Neural cell (in vitro differentiated cells): Measurements from ENCODE around the gene OPRM1. TPM values are rescaled to one million over a fixed set of nuclear protein-coding genes. Genes with fewer than 3 reads are reported as not detected.

Experiments used
- H2AFZ ChIP-seq: fragments of 200-600, 300-800 bp; sonication (generic), shearing (Covaris generic); 2 replicates; pipeline ENCODE4 v1.6.0; 2014; ENCODE audit warnings: low read depth, mild to moderate bottlenecking, antibody characterized with exemption, low read length, moderate library complexity
- H3F3A ChIP-seq: fragments of 200-600 bp; shearing (Covaris generic); 2 replicates; pipeline ENCODE4 v1.6.1; 2016; ENCODE audit warnings: mild to moderate bottlenecking, moderate library complexity, mixed read lengths, antibody characterized with exemption, low read length; ENCODE audit not compliant: insufficient read depth, poor library complexity, severe bottlenecking
- H3K27ac ChIP-seq: fragments of 200-600, 300-800 bp; sonication (generic), shearing (Covaris generic); 2 replicates; pipeline ENCODE4 v1.5.1; 2014; ENCODE audit warnings: mild to moderate bottlenecking, low read length, moderate library complexity
- H3K27me3 ChIP-seq: fragments of 300-800, 200-600 bp; sonication (generic), shearing (Covaris generic); 2 replicates; pipeline ENCODE4 v1.6.0; 2014; ENCODE audit warnings: mild to moderate bottlenecking, low read depth, low read length, moderate library complexity; ENCODE audit not compliant: insufficient read depth
- H3K36me3 ChIP-seq: fragments of 300-800, 200-600 bp; sonication (generic), shearing (Covaris generic); 2 replicates; pipeline ENCODE4 v1.5.1; 2014; ENCODE audit warnings: mild to moderate bottlenecking, antibody characterized with exemption, low read length, moderate library complexity; ENCODE audit not compliant: insufficient read depth
- H3K4me2 ChIP-seq: fragments of 300-800, 200-600 bp; sonication (generic), shearing (Covaris generic); 2 replicates; pipeline ENCODE4 v1.6.0; 2014; ENCODE audit warnings: mild to moderate bottlenecking, low read length
- H3K4me3 ChIP-seq: fragments of 300-800, 200-600 bp; sonication (generic), shearing (Covaris generic); 2 replicates; pipeline ENCODE4 v1.5.1; 2014; ENCODE audit warnings: mild to moderate bottlenecking, low read length, moderate library complexity
- H3K79me2 ChIP-seq: fragments of 200-600 bp; shearing (Covaris generic); replicated peaks from 2 replicates; pipeline ENCODE4 v1.6.0; 2014; ENCODE audit warnings: mild to moderate bottlenecking, low read length, moderate library complexity; ENCODE audit not compliant: insufficient read depth
- H3K9ac ChIP-seq: fragments of 300-800, 200-600 bp; sonication (generic), shearing (Covaris generic); 2 replicates; pipeline ENCODE4 v1.6.1; 2016; ENCODE audit warnings: mild to moderate bottlenecking, low read length, mixed read lengths
- H3K9me2 ChIP-seq: fragments of 200-600 bp; shearing (Covaris generic); 2 replicates; pipeline ENCODE4 v1.6.1; 2016; ENCODE audit warnings: mild to moderate bottlenecking, low read length, mixed read lengths; ENCODE audit not compliant: insufficient read depth
- H3K9me3 ChIP-seq: fragments of 200-600, 300-800 bp; sonication (generic), shearing (Covaris generic); 2 replicates; pipeline ENCODE4 v1.6.1; 2016; ENCODE audit warnings: mild to moderate bottlenecking, mixed run types, low read length, moderate library complexity, mixed read lengths
- H4K20me1 ChIP-seq: fragments of 200-600 bp; shearing (Covaris generic); 2 replicates; pipeline ENCODE4 v1.6.1; 2016; ENCODE audit warnings: mild to moderate bottlenecking, mixed run types; ENCODE audit not compliant: insufficient read depth
- EP300 ChIP-seq: fragments of 450-650 bp; conservative IDR thresholded peaks from 2 replicates; pipeline ENCODE4 v1.6.1; 2014; ENCODE audit warnings: antibody characterized with exemption, mild to moderate bottlenecking, moderate library complexity; ENCODE audit not compliant: poor library complexity, severe bottlenecking
- EZH2 ChIP-seq: fragments of 200-600, 300-800 bp; shearing (Covaris generic), sonication (generic); IDR thresholded peaks from 2 replicates; pipeline ENCODE4 v1.6.1; 2014; ENCODE audit warnings: antibody characterized with exemption, low read length, borderline replicate concordance, mild to moderate bottlenecking; ENCODE audit not compliant: insufficient read depth, poor library complexity, severe bottlenecking
- MXI1 ChIP-seq: fragments of 450-650 bp; conservative IDR thresholded peaks from 2 replicates; pipeline ENCODE4 v1.6.1; 2014; ENCODE audit warnings: antibody characterized with exemption, mild to moderate bottlenecking; ENCODE audit not compliant: poor library complexity, severe bottlenecking
- POLR2AphosphoS5 ChIP-seq: IDR thresholded peaks from 2 replicates; pipeline ENCODE4 v1.6.1; 2012
- RAD21 ChIP-seq: fragments of 450-650 bp; conservative IDR thresholded peaks from 2 replicates; pipeline ENCODE4 v1.6.1; 2014; ENCODE audit warnings: antibody characterized with exemption, mild to moderate bottlenecking, moderate library complexity
- REST ChIP-seq: IDR thresholded peaks from 2 replicates; pipeline ENCODE4 v1.6.1; 2012; ENCODE audit warnings: borderline replicate concordance
- SMC3 ChIP-seq: fragments of 450-650 bp; conservative IDR thresholded peaks from 2 replicates; pipeline ENCODE4 v1.6.1; 2014; ENCODE audit warnings: antibody characterized with exemption, mild to moderate bottlenecking, moderate library complexity; ENCODE audit not compliant: poor library complexity
- TAF1 ChIP-seq: IDR thresholded peaks from 2 replicates; pipeline ENCODE4 v1.6.1; 2012; ENCODE audit warnings: low read depth
- polyA plus RNA-seq: library from polyadenylated mRNA; depleted of rRNA; stranded (reverse); fragments of >200 nt; gene quantifications from 2 replicates; pipeline ENCODE4 v1.2.3, GENCODE V29; 2014
- TF ChIP-seq, protein P1 (sequence below): fragments of 450-650 bp; IDR thresholded peaks from 2 replicates; pipeline ENCODE4 v1.5.1; 2014; ENCODE audit warnings: antibody characterized with exemption, mild to moderate bottlenecking, moderate library complexity; ENCODE audit not compliant: poor library complexity, severe bottlenecking

Gene OPRM1
- polyA plus RNA-seq, 1 donor from 2014 or later = 1.5 TPM

GRCh38 chr6:154156135-154156896 is 117.3 kb downstream of the OPRM1 start:
- no peaks in the 10 kb centered on the region for H3K27me3 ChIP-seq
- H3K79me2 ChIP-seq = no peaks in the 10 kb centered on the region
- no peak overlapping the region for H3K4me3 ChIP-seq
- no peak overlapping the region for H3K4me2 ChIP-seq
- no peaks in the 10 kb centered on the region for H4K20me1 ChIP-seq
- H3K9me2 ChIP-seq = no peaks in the 10 kb centered on the region
- no peaks in the 10 kb centered on the region for H3K9me3 ChIP-seq
- TF ChIP-seq, protein P1, sequence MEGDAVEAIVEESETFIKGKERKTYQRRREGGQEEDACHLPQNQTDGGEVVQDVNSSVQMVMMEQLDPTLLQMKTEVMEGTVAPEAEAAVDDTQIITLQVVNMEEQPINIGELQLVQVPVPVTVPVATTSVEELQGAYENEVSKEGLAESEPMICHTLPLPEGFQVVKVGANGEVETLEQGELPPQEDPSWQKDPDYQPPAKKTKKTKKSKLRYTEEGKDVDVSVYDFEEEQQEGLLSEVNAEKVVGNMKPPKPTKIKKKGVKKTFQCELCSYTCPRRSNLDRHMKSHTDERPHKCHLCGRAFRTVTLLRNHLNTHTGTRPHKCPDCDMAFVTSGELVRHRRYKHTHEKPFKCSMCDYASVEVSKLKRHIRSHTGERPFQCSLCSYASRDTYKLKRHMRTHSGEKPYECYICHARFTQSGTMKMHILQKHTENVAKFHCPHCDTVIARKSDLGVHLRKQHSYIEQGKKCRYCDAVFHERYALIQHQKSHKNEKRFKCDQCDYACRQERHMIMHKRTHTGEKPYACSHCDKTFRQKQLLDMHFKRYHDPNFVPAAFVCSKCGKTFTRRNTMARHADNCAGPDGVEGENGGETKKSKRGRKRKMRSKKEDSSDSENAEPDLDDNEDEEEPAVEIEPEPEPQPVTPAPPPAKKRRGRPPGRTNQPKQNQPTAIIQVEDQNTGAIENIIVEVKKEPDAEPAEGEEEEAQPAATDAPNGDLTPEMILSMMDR = no peak
- TF ChIP-seq POLR2AphosphoS5 (no peak), EP300 (no peak), TAF1 (no peak), SMC3 (no peak), MXI1 (no peak), EZH2 (no peak), RAD21 (no peak), REST (no peak)
- H3F3A ChIP-seq = no peaks in the 10 kb centered on the region
- H3K9ac ChIP-seq = no peak overlapping the region
- H3K27ac ChIP-seq = no peak overlapping the region
- H3K36me3 ChIP-seq = no peaks in the 10 kb centered on the region
- no peak overlapping the region for H2AFZ ChIP-seq

GRCh38 chr6:154157082-154157481 is 118.0 kb downstream of the OPRM1 start:
- Histone ChIP-seq H2AFZ (no peak overlapping the region), H3K36me3 (no peaks in the 10 kb centered on the region), H3K9ac (no peak overlapping the region), H3K27me3 (no peaks in the 10 kb centered on the region), H3K9me3 (no peaks in the 10 kb centered on the region), H3K4me3 (no peak overlapping the region), H3K4me2 (no peak overlapping the region), H4K20me1 (no peaks in the 10 kb centered on the region), H3F3A (no peaks in the 10 kb centered on the region), H3K27ac (no peak overlapping the region), H3K9me2 (no peaks in the 10 kb centered on the region), H3K79me2 (no peaks in the 10 kb centered on the region)
- TF ChIP-seq POLR2AphosphoS5 (no peak), EZH2 (no peak), TAF1 (no peak), RAD21 (no peak), EP300 (no peak), MXI1 (no peak), SMC3 (no peak), REST (no peak)
- TF ChIP-seq, protein P1 = no peak
